Endothelial cell of umbilical vein (primary cell): ENCODE data around the gene NEUROG3. TPM values are rescaled to one million over a fixed set of nuclear protein-coding genes. Genes with fewer than 3 reads are reported as not detected.

ENCODE experiments used
- BruUV-seq: library from RNA; stranded (reverse); fragments of 400-500 nt; replicated peaks from 2 replicates; lab custom pipeline; 2021; lab: Mats Ljungman, UMichigan
- CTCF ChIA-PET: fragments of 300-600, 350-600 bp; sonication (Branson Sonifier 250); formaldehyde crosslinking; loops from one replicate; lab custom pipeline; 2021; ENCODE audit warnings: antibody characterized with exemption, inconsistent platforms; lab: Charles Lee
- POLR2A ChIA-PET: fragments of 300-600, 350-600 bp; sonication (Branson Sonifier 250); formaldehyde crosslinking; loops from one replicate; lab custom pipeline; 2021; ENCODE audit warnings: antibody characterized with exemption, inconsistent platforms; lab: Charles Lee
- DNase-seq: peaks from one replicate; pipeline ENCODE4 v3.0.0-alpha.2; 2011; ENCODE audit warnings: low read depth, low spot score
- FAIRE-seq: peaks from 2 replicates; lab custom pipeline; 2011; peaks lifted over from hg19 to GRCh38; lab: Jason Lieb, UNC
- H2AFZ ChIP-seq: 2 replicates; pipeline ENCODE4 v1.6.0; 2012; ENCODE audit warnings: low read depth, low read length, control low read depth, inconsistent platforms
- H3K27ac ChIP-seq: 2 replicates; pipeline ENCODE4 v1.5.1; 2011; ENCODE audit warnings: low read depth, mild to moderate bottlenecking, control low read depth, low read length, moderate library complexity; ENCODE audit not compliant: insufficient read depth
- H3K27me3 ChIP-seq, 2 experiments: 2 replicates each; pipeline versions ENCODE4 v1.6.0 to v1.6.1; 2011; ENCODE audit warnings: low read length in 2 of 2, mixed read lengths in 1 of 2; ENCODE audit not compliant: control insufficient read depth in 2 of 2, insufficient read depth in 2 of 2
- H3K36me3 ChIP-seq, 2 experiments: 2 replicates in 1 of 2; 3 replicates in 1 of 2; pipeline ENCODE4 v1.5.1; 2011; ENCODE audit warnings: low read length in 2 of 2, mild to moderate bottlenecking in 1 of 2, moderate library complexity in 1 of 2; ENCODE audit not compliant: control insufficient read depth in 2 of 2, insufficient read depth in 2 of 2; ENCODE audit errors: extremely low read depth in 1 of 2
- H3K4me1 ChIP-seq: 3 replicates; pipeline ENCODE4 v1.5.1; 2011; ENCODE audit warnings: mild to moderate bottlenecking, low read length; ENCODE audit not compliant: control insufficient read depth, insufficient read depth; ENCODE audit errors: extremely low read depth
- H3K4me2 ChIP-seq: 2 replicates; pipeline ENCODE4 v1.6.1; 2011; ENCODE audit warnings: low read length, control low read depth, mixed read lengths; ENCODE audit not compliant: insufficient read depth
- H3K4me3 ChIP-seq, 3 experiments: fragments of 200-600 bp in 1 of 3; sonication (generic), shearing (Covaris generic) in 1 of 3; replicated peaks in 1 of 3; 2 replicates each; pipeline ENCODE4 v1.5.1; 2011 to 2016; ENCODE audit warnings: control low read depth in 3 of 3, low read length in 3 of 3, mild to moderate bottlenecking in 2 of 3, inconsistent platforms in 1 of 3, low read depth in 1 of 3, moderate library complexity in 1 of 3; ENCODE audit not compliant: insufficient read depth in 1 of 3
- H3K79me2 ChIP-seq: 2 replicates; pipeline ENCODE4 v1.6.0; 2012; ENCODE audit warnings: low read length, inconsistent platforms; ENCODE audit not compliant: control insufficient read depth, insufficient read depth
- H3K9ac ChIP-seq: replicated peaks from 2 replicates; pipeline ENCODE3; 2011; ENCODE audit warnings: low read length, control low read depth; ENCODE audit not compliant: insufficient read depth; ENCODE audit errors: extremely low read depth
- H3K9me1 ChIP-seq: replicated peaks from 3 replicates; pipeline ENCODE4 v1.6.0; 2011; ENCODE audit warnings: mild to moderate bottlenecking, low read length; ENCODE audit not compliant: control insufficient read depth, insufficient read depth; ENCODE audit errors: extremely low read depth
- H3K9me3 ChIP-seq: replicated peaks from 2 replicates; pipeline ENCODE4 v1.5.1; 2012; ENCODE audit warnings: low read length, inconsistent platforms; ENCODE audit not compliant: control insufficient read depth, insufficient read depth
- H4K20me1 ChIP-seq: replicated peaks from 2 replicates; pipeline ENCODE3; 2011; ENCODE audit warnings: mild to moderate bottlenecking, low read length; ENCODE audit not compliant: control insufficient read depth, insufficient read depth; ENCODE audit errors: extremely low read depth
- EZH2 ChIP-seq: IDR thresholded peaks from 2 replicates; pipeline ENCODE4 v1.6.1; 2012; ENCODE audit warnings: borderline replicate concordance, low read depth, mild to moderate bottlenecking, moderate library complexity, low read length, inconsistent platforms; ENCODE audit not compliant: severe bottlenecking
- GATA2 ChIP-seq: IDR thresholded peaks from 2 replicates; pipeline ENCODE4 v1.7.0; 2011; ENCODE audit warnings: low read depth, mild to moderate bottlenecking, moderate library complexity, mixed read lengths, low read length; ENCODE audit not compliant: insufficient read length, insufficient read depth
- JUN ChIP-seq: IDR thresholded peaks from 2 replicates; pipeline ENCODE4 v1.6.1; 2011; ENCODE audit warnings: borderline replicate concordance, low read depth; ENCODE audit not compliant: insufficient read length, insufficient read depth
- MYC ChIP-seq: IDR thresholded peaks from one replicate; pipeline ENCODE4 v1.6.1; 2011; ENCODE audit warnings: mild to moderate bottlenecking, low read depth, low read length
- POLR2AphosphoS5 ChIP-seq: IDR thresholded peaks from 2 replicates; pipeline ENCODE4 v1.6.1; 2012; ENCODE audit warnings: low read depth, mild to moderate bottlenecking, control low read depth, low read length, moderate library complexity; ENCODE audit not compliant: insufficient read depth
- dilution Hi-C: fragments of 300-500 bp; cut with MboI; formaldehyde crosslinking; loops from one replicate; pipeline ENCODE4 v1.15.0; 2019; ENCODE audit warnings: low sequenced_read_pairs; ENCODE audit not compliant: extremely low pct_ligation_motif_present
- intact Hi-C: fragments of 100-400 bp; cut with micrococcal nuclease; formaldehyde crosslinking; loops from one replicate; pipeline ENCODE4 v1.10.0; 2022
- polyA plus RNA-seq, 4 experiments: library from polyadenylated mRNA; depleted of rRNA in 3 of 4; stranded (reverse) in 3 of 4; unstranded in 1 of 4; fragments of >200 nt; gene quantifications; 2 replicates each; pipeline versions ENCODE4 v1.2.1 to v1.2.3, GENCODE V29; 2011 to 2012; ENCODE audit warnings: missing spikeins in 1 of 4
- total RNA-seq: library from RNA; stranded (reverse); gene quantifications from 2 replicates; pipeline ENCODE4 v1.2.3, GENCODE V29; 2021
- TF ChIP-seq, protein P1 (sequence below), 2 donors: IDR thresholded peaks; 1 replicate in 1 of 2; 2 replicates in 1 of 2; pipeline ENCODE4 v1.5.1; 2011; ENCODE audit warnings: low read length in 2 of 2, mild to moderate bottlenecking in 2 of 2, moderate library complexity in 2 of 2, control low read depth in 1 of 2, inconsistent platforms in 1 of 2, low read depth in 1 of 2; ENCODE audit not compliant: insufficient read depth in 1 of 2; ENCODE audit errors: extremely low read depth in 1 of 2

Gene NEUROG3
- total and polyA plus RNA-seq, 2 donors (not counting 3 experiments of a cell fraction or from before 2014, with no cell fraction given), result not detected

DNA sequence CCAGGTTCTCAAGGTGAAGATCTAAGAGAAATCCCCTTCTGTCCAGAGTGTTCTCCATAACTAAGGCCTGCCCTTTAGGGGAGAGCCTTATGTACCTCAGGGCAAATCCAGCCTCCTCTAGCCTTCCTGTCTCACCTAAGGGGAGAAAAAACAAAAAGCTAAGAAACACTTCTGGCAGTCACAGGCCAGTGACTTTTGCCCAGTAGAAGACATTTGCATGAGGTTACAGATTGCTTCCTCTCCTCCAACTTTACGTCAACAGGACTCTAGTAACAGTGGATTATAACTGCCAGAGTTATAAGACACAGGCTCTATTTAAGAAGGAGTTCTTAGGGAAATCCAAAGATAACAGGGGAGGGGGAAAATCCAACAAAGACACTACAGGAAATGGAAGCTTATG is 40.9 kb upstream of the NEUROG3 start:
- no peak for FAIRE-seq
- Histone ChIP-seq H3K9me1 (no peaks in the 10 kb centered on the region), H3K4me2 (no peak overlapping the region), H3K4me1 (no peaks in the 10 kb centered on the region), H3K27ac (no peak overlapping the region), H3K36me3 (no peaks in the 10 kb centered on the region), H3K79me2 (no peaks in the 10 kb centered on the region), H2AFZ (no peak overlapping the region), H3K9me3 (no peaks in the 10 kb centered on the region), H3K4me3 (no peak overlapping the region), H3K9ac (no peak overlapping the region), H4K20me1 (no peaks in the 10 kb centered on the region), H3K27me3 (peaks cover 24 to 26% of the 10 kb centered on the region in 2 experiments)
- ChIA-PET CTCF (interaction anchor here (1.4 to 3.0 kb wide), 3 partner anchors 15 to 99 kb away, joined by 4 to 8 read pairs (median 7); no protein-coding TSS in a partner anchor), POLR2A (no interaction called here)
- no peak for TF ChIP-seq GATA2
- no peak for TF ChIP-seq EZH2
- TF ChIP-seq, protein P1, sequence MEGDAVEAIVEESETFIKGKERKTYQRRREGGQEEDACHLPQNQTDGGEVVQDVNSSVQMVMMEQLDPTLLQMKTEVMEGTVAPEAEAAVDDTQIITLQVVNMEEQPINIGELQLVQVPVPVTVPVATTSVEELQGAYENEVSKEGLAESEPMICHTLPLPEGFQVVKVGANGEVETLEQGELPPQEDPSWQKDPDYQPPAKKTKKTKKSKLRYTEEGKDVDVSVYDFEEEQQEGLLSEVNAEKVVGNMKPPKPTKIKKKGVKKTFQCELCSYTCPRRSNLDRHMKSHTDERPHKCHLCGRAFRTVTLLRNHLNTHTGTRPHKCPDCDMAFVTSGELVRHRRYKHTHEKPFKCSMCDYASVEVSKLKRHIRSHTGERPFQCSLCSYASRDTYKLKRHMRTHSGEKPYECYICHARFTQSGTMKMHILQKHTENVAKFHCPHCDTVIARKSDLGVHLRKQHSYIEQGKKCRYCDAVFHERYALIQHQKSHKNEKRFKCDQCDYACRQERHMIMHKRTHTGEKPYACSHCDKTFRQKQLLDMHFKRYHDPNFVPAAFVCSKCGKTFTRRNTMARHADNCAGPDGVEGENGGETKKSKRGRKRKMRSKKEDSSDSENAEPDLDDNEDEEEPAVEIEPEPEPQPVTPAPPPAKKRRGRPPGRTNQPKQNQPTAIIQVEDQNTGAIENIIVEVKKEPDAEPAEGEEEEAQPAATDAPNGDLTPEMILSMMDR (IDR thresholded peaks at IDR 0.05; ENCODE audit: extremely low read depth in 1 of 2, insufficient read depth in 1 of 2, low read depth in 1 of 2, low read length in 2 of 2), result no peak
- TF ChIP-seq POLR2AphosphoS5, result no peak
- no peak for TF ChIP-seq JUN
- no peak for TF ChIP-seq MYC
- intact Hi-C loops, result no loop called here
- no peak for DNase-seq
- dilution Hi-C loops, result no loop called here
- BruUV-seq, result no TSS peak
